ENCODE results near the gene SOX1.

GRCh38 chr13:112092453-112092852, 25.5 kb downstream of the SOX1 start:
- TF ChIP-seq CTCF (conservative IDR thresholded peaks at IDR 0.05; ENCODE audit: low read length) (no peak), EZH2phosphoT487 (IDR thresholded peaks at IDR 0.05; ENCODE audit: borderline replicate concordance, low read depth, low read length) (no peak)

Data from OCI-LY7 (cell line).